Breast epithelium (tissue), 4 donors: ENCODE results near the gene BMS1. TPM values are rescaled to one million over a fixed set of nuclear protein-coding genes. Genes with fewer than 3 reads are reported as not detected.

ENCODE experiments used
- DNase-seq, 2 donors: peaks; one replicate each; pipeline ENCODE4 v3.0.0-alpha.2; 2019; ENCODE audit warnings: low spot score in 2 of 2
- H3K27ac ChIP-seq, 2 donors: fragments of 200-600 bp; sonication (generic) in 1 of 2; one replicate each; pipeline ENCODE4 v1.5.1; 2016 to 2019; ENCODE audit warnings: mild to moderate bottlenecking in 1 of 2
- H3K27me3 ChIP-seq, 2 donors: fragments of 200-600 bp; sonication (generic) in 1 of 2; one replicate each; pipeline versions ENCODE4 v1.5.1 to v1.6.0; 2017 to 2019; ENCODE audit warnings: control low read depth in 1 of 2, mild to moderate bottlenecking in 1 of 2
- H3K36me3 ChIP-seq: fragments of 200-600 bp; one replicate; pipeline ENCODE4 v1.5.1; 2019
- H3K4me1 ChIP-seq, 2 donors: fragments of 200-600 bp; sonication (generic); one replicate each; pipeline ENCODE4 v1.5.1; 2016 to 2019; ENCODE audit warnings: control low read depth in 1 of 2
- H3K4me3 ChIP-seq, 3 donors: fragments of 200-600 bp; sonication (generic); 1 replicate in 2 of 3; 2 replicates in 1 of 3; pipeline ENCODE4 v1.5.1; 2016 to 2019; ENCODE audit warnings: mild to moderate bottlenecking in 3 of 3, moderate library complexity in 2 of 3
- H3K9me3 ChIP-seq, 2 donors: fragments of 200-600 bp; sonication (generic) in 1 of 2; one replicate each; pipeline ENCODE4 v1.5.1; 2016 to 2019; ENCODE audit warnings: control low read depth in 1 of 2
- CTCF ChIP-seq, 3 donors: fragments of 450-650 bp; IDR thresholded peaks; one replicate each; pipeline ENCODE4 v1.5.1; 2016 to 2017; ENCODE audit warnings: antibody characterized with exemption in 3 of 3, mild to moderate bottlenecking in 3 of 3, moderate library complexity in 3 of 3
- POLR2A ChIP-seq: fragments of 450-650 bp; IDR thresholded peaks from one replicate; pipeline ENCODE4 v1.6.1; 2016; ENCODE audit warnings: antibody characterized with exemption, mild to moderate bottlenecking, moderate library complexity
- POLR2AphosphoS5 ChIP-seq, 3 donors: sonication (generic); formaldehyde crosslinking; IDR thresholded peaks; one replicate each; pipeline ENCODE4 v1.6.1; 2017; ENCODE audit warnings: antibody characterized with exemption in 3 of 3
- intact Hi-C: fragments of 100-400 bp; cut with DNase I; formaldehyde crosslinking; loops from one replicate; pipeline ENCODE4 v1.15.1; 2023; ENCODE audit warnings: low total_unique reads
- total RNA-seq, 3 donors: library from RNA; depleted of rRNA; stranded (reverse); fragments of >200 nt; gene quantifications; one replicate each; pipeline ENCODE4 v1.1.0, GENCODE V29; 2016

Gene BMS1
- total RNA-seq, 3 donors from 2014 or later, result 12.6 to 18.4 (median 17.3) TPM

GRCh38 chr10:42755028-42755451 lies 27.6 kb upstream of the BMS1 start:
- Histone ChIP-seq H3K27me3 (peaks cover 0 to 16% of the 10 kb centered on the region in 2 donors), H3K27ac (peak overlapping the region in 1 of 2 donors; percentile 67), H3K4me1 (peaks cover 0 to 3% of the 10 kb centered on the region in 2 donors), H3K36me3 (no peaks in the 10 kb centered on the region), H3K9me3 (no peaks in the 10 kb centered on the region), H3K4me3 (peak overlapping the region; percentile 62 to 83 (median 66))
- TF ChIP-seq POLR2A (no peak), CTCF (IDR thresholded peaks at IDR 0.05) (no peak), POLR2AphosphoS5 (IDR thresholded peaks at IDR 0.05) (no peak)
- DNase-seq, result no peak
- intact Hi-C loops, result no loop called here

GRCh38 chr10:42755556-42756093 lies 27.0 kb upstream of the BMS1 start:
- no peak for DNase-seq
- Histone ChIP-seq H3K36me3 (no peaks in the 10 kb centered on the region), H3K4me1 (peaks cover 0 to 3% of the 10 kb centered on the region in 2 donors), H3K27ac (no peak overlapping the region), H3K9me3 (no peaks in the 10 kb centered on the region), H3K27me3 (peaks cover 0 to 16% of the 10 kb centered on the region in 2 donors), H3K4me3 (peak overlapping the region; percentile 62 to 83 (median 66))
- intact Hi-C loops, result no loop called here
- no peak for TF ChIP-seq CTCF (IDR thresholded peaks at IDR 0.05)
- no peak for TF ChIP-seq POLR2A
- TF ChIP-seq POLR2AphosphoS5 (IDR thresholded peaks at IDR 0.05), result no peak

DNA sequence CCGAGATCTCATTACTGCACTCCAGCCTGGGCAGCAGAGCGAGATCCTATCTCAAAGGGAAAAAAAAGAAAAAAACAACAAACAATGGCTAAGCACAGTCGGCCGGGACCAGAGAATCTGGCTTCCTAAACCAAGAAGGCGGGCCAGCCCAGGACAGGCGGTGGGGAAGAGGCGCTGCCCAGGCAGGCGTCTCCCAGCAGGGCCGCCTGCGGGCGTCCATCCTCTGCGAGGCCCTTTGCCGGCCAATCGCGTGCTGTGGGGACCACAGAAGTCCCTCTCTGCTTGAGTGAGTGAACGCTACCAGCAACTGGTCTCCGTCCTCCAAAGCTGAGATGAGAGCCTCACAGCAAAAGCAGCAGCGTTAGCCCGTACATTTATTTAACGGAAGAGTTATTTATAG lies 14.7 kb upstream of the BMS1 start:
- H3K4me1 ChIP-seq, result no peaks in the 10 kb centered on the region
- intact Hi-C loops, result no loop called here
- H3K36me3 ChIP-seq, result no peaks in the 10 kb centered on the region
- TF ChIP-seq POLR2AphosphoS5 (IDR thresholded peaks at IDR 0.05) (no peak), CTCF (IDR thresholded peaks at IDR 0.05) (no peak), POLR2A (no peak)
- H3K4me3 ChIP-seq, result no peak overlapping the region
- H3K27me3 ChIP-seq, result no peaks in the 10 kb centered on the region
- H3K9me3 ChIP-seq, result peaks cover 3 to 18% of the 10 kb centered on the region in 2 donors
- no peak overlapping the region for H3K27ac ChIP-seq
- DNase-seq, result no peak

DNA sequence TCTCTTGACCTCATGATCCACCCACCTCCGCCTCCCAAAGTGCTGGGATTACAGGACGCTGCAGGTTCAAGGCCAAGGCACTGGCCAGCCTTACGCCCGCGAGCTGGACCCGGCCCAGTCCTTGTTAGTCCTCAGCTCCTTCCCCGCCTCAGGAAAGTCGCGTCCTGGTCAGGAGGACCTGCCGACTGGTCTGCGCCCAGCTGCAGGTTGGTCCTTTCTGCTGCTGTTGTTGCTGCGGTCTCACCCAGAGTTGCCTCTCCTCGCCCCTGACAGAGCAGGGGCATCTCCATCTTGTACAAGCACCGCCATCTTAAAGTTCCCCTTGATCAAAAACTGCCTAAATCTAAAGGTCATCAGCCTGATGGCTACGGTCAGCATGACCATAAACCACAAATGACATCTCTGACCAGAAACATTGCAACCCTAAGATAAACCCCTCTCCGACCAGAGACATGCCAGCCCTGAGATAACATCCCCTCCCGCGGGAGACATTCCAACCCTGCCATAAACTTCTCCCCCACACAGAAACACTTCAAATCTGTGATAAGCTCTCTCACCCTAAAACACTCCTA lies 13.9 kb upstream of the BMS1 start:
- Histone ChIP-seq H3K9me3 (peaks cover 3 to 18% of the 10 kb centered on the region in 2 donors), H3K36me3 (no peaks in the 10 kb centered on the region), H3K27ac (no peak overlapping the region), H3K27me3 (no peaks in the 10 kb centered on the region), H3K4me3 (no peak overlapping the region), H3K4me1 (no peaks in the 10 kb centered on the region)
- TF ChIP-seq CTCF (IDR thresholded peaks at IDR 0.05), result no peak
- DNase-seq, result no peak
- intact Hi-C loops, result no loop called here

DNA sequence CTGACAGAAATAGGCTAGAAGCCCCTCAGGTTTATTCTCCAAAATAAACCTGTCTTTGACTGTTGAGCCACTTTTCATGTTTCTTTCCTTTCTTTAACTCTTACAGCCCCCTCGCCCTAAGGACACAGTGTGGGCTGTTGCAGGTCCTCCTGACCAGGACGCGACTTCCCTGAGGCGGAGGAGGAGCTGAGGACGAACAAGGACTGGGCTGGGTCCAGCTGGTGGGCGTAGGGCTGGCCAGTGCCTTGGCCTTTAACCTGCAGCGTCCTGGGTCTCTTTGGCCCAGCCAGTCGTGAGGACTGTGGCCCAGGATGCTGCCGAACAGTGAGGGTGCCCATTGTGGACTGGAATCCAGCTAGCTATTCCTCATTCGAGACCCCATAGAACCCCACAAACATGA lies 13.4 kb upstream of the BMS1 start:
- H3K27ac ChIP-seq, result no peak overlapping the region
- intact Hi-C loops, result no loop called here

More for the DNA sequence above, 13.4 kb upstream of the BMS1 start:
- no peak for DNase-seq
- Histone ChIP-seq H3K27me3 (no peaks in the 10 kb centered on the region), H3K4me3 (no peak overlapping the region), H3K9me3 (peaks cover 3 to 18% of the 10 kb centered on the region in 2 donors), H3K4me1 (no peaks in the 10 kb centered on the region), H3K36me3 (no peaks in the 10 kb centered on the region)
- no peak for TF ChIP-seq POLR2A
- no peak for TF ChIP-seq POLR2AphosphoS5 (IDR thresholded peaks at IDR 0.05)
- no peak for TF ChIP-seq CTCF (IDR thresholded peaks at IDR 0.05)
